K562 (cell line): ENCODE data around the gene TMEM88. TPM values are rescaled to one million over a fixed set of nuclear protein-coding genes. Genes with fewer than 3 reads are reported as not detected.
A peak's percentile ranks its signal among the peaks of the same experiment; 100 is the strongest.

Experiments used
- ESRRA ChIP-seq: fragments of 450-650 bp; IDR thresholded peaks from 2 replicates; pipeline ENCODE4 v1.6.1; 2014; ENCODE audit warnings: low read depth, mild to moderate bottlenecking, moderate library complexity, borderline replicate concordance
- EZH2 ChIP-seq: IDR thresholded peaks from 2 replicates; pipeline ENCODE4 v1.6.1; 2012; ENCODE audit warnings: low read depth, mild to moderate bottlenecking, inconsistent platforms, low read length, borderline replicate concordance
- FOXJ2 ChIP-seq: fragments of 200-800 bp; sonication (Bioruptor generic); IDR thresholded peaks from 2 replicates; pipeline ENCODE4 v1.6.1; 2016; ENCODE audit warnings: missing genetic modification characterization, missing compliant biosample characterization
- HEY1 ChIP-seq: fragments of 250-450 bp; sonication (Bioruptor Pico); IDR thresholded peaks from 2 replicates; pipeline ENCODE4 v1.5.0; 2020; ENCODE audit warnings: mild to moderate bottlenecking, moderate library complexity, borderline replicate concordance
- LEF1 ChIP-seq: fragments of 450-650 bp; IDR thresholded peaks from 2 replicates; pipeline ENCODE4 v1.6.1; 2016; ENCODE audit warnings: mild to moderate bottlenecking
- MTA2 ChIP-seq: fragments of 450-650 bp; IDR thresholded peaks from 2 replicates; pipeline ENCODE4 v1.6.1; 2016; ENCODE audit warnings: low read depth
- NFE2L1 ChIP-seq: fragments of 450-650 bp; IDR thresholded peaks from 2 replicates; pipeline ENCODE4 v1.6.1; 2016; ENCODE audit warnings: missing genetic modification characterization, low read depth, mild to moderate bottlenecking, missing compliant biosample characterization, moderate library complexity, borderline replicate concordance
- PHF20 ChIP-seq: fragments of 450-650 bp; IDR thresholded peaks from 2 replicates; pipeline ENCODE4 v1.6.1; 2018; ENCODE audit not compliant: partially characterized antibody
- RFX7 ChIP-seq: fragments of 250-450 bp; sonication (Bioruptor Pico); IDR thresholded peaks from 2 replicates; pipeline ENCODE4 v1.5.1; 2021; ENCODE audit warnings: mild to moderate bottlenecking
- TEAD4 ChIP-seq, 2 experiments: sonication (generic) in 1 of 2; formaldehyde crosslinking in 1 of 2; IDR thresholded peaks; 2 replicates each; pipeline versions ENCODE4 v1.6.1 to v1.8.0; 2012 to 2022; ENCODE audit warnings: borderline replicate concordance in 1 of 2, inconsistent platforms in 1 of 2, low read length in 1 of 2, mild to moderate bottlenecking in 1 of 2, missing genetic modification reagents in 1 of 2
- TGIF2 ChIP-seq: sonication (generic); formaldehyde crosslinking; IDR thresholded peaks from 2 replicates; pipeline ENCODE4 v1.8.1; 2022; ENCODE audit warnings: mild to moderate bottlenecking, missing genetic modification reagents, moderate library complexity
- ZBTB7A ChIP-seq: IDR thresholded peaks from 2 replicates; pipeline ENCODE4 v1.6.1; 2011; ENCODE audit warnings: low read depth, mild to moderate bottlenecking, low read length, moderate library complexity, borderline replicate concordance; ENCODE audit not compliant: control insufficient read depth
- ZC3H11A ChIP-seq: IDR thresholded peaks from 2 replicates; pipeline ENCODE4 v1.6.1; 2012; ENCODE audit warnings: low read depth, low read length, improper control_type of control experiment
- ZNF551 ChIP-seq: fragments of 250-450 bp; sonication (Bioruptor Pico); IDR thresholded peaks from 2 replicates; pipeline ENCODE4 v1.5.0; 2021; ENCODE audit warnings: mild to moderate bottlenecking, moderate library complexity
- ZNF586 ChIP-seq: fragments of 450-650 bp; formaldehyde crosslinking; conservative IDR thresholded peaks from 2 replicates; pipeline ENCODE4 v1.4.0; 2020; ENCODE audit warnings: mild to moderate bottlenecking, moderate library complexity
- ZNF668 ChIP-seq: fragments of 250-450 bp; sonication (Bioruptor Pico); IDR thresholded peaks from 2 replicates; pipeline ENCODE4 v1.8.0; 2022; ENCODE audit warnings: mild to moderate bottlenecking, inconsistent platforms
- ZNF79 ChIP-seq: fragments of 250-450 bp; sonication (Bioruptor Pico); IDR thresholded peaks from 2 replicates; pipeline ENCODE4 v1.4.0; 2020; ENCODE audit warnings: low read depth, mild to moderate bottlenecking, moderate library complexity
- polyA plus RNA-seq, 8 experiments: library from polyadenylated mRNA; depleted of rRNA in 4 of 8; stranded (reverse) in 5 of 8; unstranded in 3 of 8; fragments of >200 nt; fragmentation: Nextera tagmentation in 2 of 8; fragmentation: Illumina TruSeq in 1 of 8; extraction: Ambion mirVana in 2 of 8; extraction: Trizol in 1 of 8; gene quantifications; 2 replicates each; pipeline versions ENCODE4 v1.2.1 to v1.2.3, GENCODE V29; 2011 to 2014; ENCODE audit warnings: inconsistent platforms in 1 of 8, missing spikeins in 1 of 8
- total RNA-seq, 7 experiments: library from RNA; depleted of rRNA in 6 of 7; stranded (reverse); fragments of >200 nt in 6 of 7; fragmentation: Illumina TruSeq in 2 of 7; extraction: Trizol in 2 of 7; gene quantifications; 2 replicates each; pipeline versions ENCODE4 v1.2.1 to v1.2.3, GENCODE V29; 2011 to 2021; ENCODE audit warnings: low replicate concordance in 1 of 7
- TF ChIP-seq, protein P1 (sequence below): fragments of 450-650 bp; IDR thresholded peaks from 2 replicates; pipeline ENCODE4 v1.6.1; 2016; ENCODE audit warnings: low read depth
- TF ChIP-seq, protein P2 (sequence below): fragments of 250-450 bp; sonication (Bioruptor Pico); IDR thresholded peaks from 2 replicates; pipeline ENCODE4 v1.5.0; 2021

TMEM88 gene
- total and polyA plus RNA-seq, 9 of the 15 experiments (the other 6 are each of a cell fraction or from before 2014, with no cell fraction given) = 0.10 to 1.4 (median 0.36) TPM; not detected in 3

DNA sequence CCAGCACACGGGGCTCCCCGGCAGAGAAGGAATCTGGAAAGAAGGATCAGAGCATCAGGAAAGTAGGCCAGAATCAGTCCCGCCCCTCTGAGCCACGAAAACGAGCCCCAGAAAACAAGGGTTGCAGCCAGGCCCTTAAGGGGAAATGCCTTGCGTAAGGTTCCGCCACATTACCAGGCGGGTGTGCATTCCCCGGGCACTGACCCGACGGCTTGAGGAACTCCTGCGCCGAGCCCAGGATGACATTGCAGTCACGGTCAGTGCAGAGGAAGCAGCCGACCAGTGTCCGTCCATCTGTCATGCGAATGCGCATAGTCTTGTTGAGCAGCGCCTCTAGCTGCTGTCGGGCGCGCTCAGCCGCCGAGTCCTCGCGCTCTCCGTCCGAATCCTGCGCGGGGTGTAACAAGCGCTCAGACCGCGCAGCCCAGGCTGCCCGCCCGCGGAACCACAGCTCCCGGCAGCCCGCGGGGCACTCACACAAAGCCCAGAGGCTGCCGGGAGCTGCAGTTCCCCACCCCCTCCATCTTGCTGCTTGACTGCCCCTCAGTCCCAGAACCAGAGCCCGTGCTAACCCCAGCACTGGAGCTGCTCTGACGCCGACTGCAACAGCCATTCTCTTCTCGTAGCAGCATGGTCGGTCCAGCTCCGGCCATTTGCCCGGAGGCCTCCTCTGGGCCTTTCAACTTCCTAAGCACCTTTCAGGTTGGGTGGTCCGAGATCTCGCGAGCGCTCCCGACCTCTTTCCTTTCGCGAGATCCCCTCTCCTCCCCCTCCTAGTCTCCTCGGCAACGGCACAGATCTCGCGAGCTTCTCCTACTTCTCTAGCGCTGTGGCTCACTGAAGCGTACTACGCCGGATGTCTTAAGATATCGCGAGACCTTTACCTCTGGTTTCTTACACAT is 2.2 kb downstream of the TMEM88 start, which contains the start of gene NAA38 (continued):
- TF ChIP-seq ESRRA = peak; percentile 80; the same call in 1 of the 2 replicates
- no peak for TF ChIP-seq NFE2L1 (tag)
- no peak for TF ChIP-seq RFX7 (CRISPR knock-in tag)
- no peak for TF ChIP-seq EZH2
- TF ChIP-seq HEY1 (CRISPR knock-in tag) = no peak
- TF ChIP-seq FOXJ2 (tag) = no peak
- TF ChIP-seq LEF1 = no peak
- no peak for TF ChIP-seq ZNF586 (CRISPR knock-in tag)
- no peak for TF ChIP-seq ZNF551 (CRISPR knock-in tag)
- TF ChIP-seq ZBTB7A = peak; percentile 68; the same call in 1 of the 2 replicates
- TF ChIP-seq ZC3H11A = no peak
- TF ChIP-seq, protein P1, sequence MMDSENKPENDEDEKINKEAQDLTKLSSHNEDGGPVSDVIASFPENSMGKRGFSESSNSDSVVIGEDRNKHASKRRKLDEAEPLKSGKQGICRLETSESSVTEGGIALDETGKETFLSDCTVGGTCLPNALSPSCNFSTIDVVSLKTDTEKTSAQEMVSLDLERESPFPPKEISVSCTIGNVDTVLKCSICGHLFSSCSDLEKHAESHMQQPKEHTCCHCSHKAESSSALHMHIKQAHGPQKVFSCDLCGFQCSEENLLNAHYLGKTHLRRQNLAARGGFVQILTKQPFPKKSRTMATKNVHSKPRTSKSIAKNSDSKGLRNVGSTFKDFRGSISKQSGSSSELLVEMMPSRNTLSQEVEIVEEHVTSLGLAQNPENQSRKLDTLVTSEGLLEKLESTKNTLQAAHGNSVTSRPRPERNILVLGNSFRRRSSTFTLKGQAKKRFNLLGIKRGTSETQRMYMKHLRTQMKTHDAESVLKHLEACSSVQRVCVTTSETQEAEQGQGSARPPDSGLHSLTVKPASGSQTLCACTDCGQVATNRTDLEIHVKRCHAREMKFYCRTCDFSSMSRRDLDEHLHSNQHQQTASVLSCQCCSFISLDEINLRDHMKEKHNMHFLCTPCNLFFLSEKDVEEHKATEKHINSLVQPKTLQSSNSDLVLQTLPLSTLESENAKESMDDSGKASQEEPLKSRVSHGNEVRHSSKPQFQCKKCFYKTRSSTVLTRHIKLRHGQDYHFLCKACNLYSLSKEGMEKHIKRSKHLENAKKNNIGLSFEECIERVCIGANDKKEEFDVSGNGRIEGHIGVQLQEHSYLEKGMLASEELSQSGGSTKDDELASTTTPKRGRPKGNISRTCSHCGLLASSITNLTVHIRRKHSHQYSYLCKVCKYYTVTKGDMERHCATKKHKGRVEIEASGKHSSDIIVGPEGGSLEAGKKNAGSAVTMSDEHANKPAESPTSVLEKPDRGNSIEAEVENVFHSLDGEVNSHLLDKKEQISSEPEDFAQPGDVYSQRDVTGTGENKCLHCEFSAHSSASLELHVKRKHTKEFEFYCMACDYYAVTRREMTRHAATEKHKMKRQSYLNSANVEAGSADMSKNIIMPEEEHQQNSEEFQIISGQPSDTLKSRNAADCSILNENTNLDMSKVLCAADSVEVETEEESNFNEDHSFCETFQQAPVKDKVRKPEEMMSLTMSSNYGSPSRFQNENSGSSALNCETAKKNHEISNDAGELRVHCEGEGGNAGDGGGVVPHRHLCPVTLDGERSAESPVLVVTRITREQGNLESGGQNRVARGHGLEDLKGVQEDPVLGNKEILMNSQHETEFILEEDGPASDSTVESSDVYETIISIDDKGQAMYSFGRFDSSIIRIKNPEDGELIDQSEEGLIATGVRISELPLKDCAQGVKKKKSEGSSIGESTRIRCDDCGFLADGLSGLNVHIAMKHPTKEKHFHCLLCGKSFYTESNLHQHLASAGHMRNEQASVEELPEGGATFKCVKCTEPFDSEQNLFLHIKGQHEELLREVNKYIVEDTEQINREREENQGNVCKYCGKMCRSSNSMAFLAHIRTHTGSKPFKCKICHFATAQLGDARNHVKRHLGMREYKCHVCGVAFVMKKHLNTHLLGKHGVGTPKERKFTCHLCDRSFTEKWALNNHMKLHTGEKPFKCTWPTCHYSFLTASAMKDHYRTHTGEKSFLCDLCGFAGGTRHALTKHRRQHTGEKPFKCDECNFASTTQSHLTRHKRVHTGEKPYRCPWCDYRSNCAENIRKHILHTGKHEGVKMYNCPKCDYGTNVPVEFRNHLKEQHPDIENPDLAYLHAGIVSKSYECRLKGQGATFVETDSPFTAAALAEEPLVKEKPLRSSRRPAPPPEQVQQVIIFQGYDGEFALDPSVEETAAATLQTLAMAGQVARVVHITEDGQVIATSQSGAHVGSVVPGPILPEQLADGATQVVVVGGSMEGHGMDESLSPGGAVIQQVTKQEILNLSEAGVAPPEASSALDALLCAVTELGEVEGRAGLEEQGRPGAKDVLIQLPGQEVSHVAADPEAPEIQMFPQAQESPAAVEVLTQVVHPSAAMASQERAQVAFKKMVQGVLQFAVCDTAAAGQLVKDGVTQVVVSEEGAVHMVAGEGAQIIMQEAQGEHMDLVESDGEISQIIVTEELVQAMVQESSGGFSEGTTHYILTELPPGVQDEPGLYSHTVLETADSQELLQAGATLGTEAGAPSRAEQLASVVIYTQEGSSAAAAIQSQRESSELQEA = peak; percentile 86
- no peak for TF ChIP-seq MTA2
- TF ChIP-seq, protein P2, sequence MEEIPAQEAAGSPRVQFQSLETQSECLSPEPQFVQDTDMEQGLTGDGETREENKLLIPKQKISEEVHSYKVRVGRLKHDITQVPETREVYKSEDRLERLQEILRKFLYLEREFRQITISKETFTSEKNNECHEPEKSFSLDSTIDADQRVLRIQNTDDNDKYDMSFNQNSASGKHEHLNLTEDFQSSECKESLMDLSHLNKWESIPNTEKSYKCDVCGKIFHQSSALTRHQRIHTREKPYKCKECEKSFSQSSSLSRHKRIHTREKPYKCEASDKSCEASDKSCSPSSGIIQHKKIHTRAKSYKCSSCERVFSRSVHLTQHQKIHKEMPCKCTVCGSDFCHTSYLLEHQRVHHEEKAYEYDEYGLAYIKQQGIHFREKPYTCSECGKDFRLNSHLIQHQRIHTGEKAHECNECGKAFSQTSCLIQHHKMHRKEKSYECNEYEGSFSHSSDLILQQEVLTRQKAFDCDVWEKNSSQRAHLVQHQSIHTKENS (CRISPR knock-in tag) = no peak
- TF ChIP-seq PHF20 = peak; percentile 24
- TF ChIP-seq ZNF79 (CRISPR knock-in tag) = no peak
- no peak for TF ChIP-seq ZNF668 (CRISPR knock-in tag)
- peak; percentile 20; the same call in 1 of the 2 replicates for TF ChIP-seq TEAD4 (IDR thresholded peaks at IDR 0.05; ENCODE audit: low read length)
- TF ChIP-seq TEAD4 (CRISPR knock-in tag; IDR thresholded peaks at IDR 0.05; ENCODE audit: borderline replicate concordance) = no peak
- TF ChIP-seq TGIF2 (CRISPR knock-in tag) = no peak
